A549 treated with Hydrocortisone at 1 μM for 4 hours (cell line): ENCODE data around the gene ARF5. TPM values are rescaled to one million over a fixed set of nuclear protein-coding genes. Genes with fewer than 3 reads are reported as not detected.

Source experiments
- total RNA-seq: library from RNA; stranded (reverse); fragments of 200-300 nt; extraction: Qiagen RNA extraction; gene quantifications from 5 replicates; pipeline ENCODE4 v1.2.3, GENCODE V29; 2022

ARF5 gene
- total RNA-seq = 149 to 181 TPM (median 164 TPM) in 5 replicates

DNA sequence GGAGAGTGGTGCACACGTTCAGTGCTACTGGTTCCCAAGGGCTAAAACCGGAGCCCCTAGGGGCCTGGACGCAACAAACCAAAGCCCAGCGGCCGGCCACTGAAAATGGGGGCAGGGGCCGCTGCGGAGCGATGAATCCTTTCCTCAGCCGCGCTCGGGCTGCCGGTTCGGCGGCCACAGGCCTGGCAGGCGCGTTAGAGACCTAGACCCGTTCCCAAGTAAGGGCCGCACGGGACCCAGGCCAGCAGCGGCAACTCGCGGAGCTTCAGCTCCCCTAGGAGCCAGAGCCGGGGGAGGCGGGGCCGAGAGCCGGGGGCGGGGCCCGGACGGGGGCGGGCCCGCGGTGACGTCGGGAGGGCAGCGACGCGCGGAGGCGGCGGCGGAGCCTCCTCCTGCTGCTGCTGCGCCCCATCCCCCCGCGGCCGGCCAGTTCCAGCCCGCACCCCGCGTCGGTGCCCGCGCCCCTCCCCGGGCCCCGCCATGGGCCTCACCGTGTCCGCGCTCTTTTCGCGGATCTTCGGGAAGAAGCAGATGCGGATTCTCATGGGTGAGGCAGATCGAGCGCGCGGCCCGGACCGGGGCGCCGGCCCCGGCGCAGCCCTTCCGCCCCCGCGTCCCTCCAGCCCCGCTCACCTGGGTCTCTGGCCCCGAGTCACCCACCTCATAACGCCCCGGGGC is at the start of gene ARF5:
TSS of gene ARF5 (plus strand) at position 393 of the 678 bp plus-strand sequence. CDS start at position 481, 88 bp downstream.

DNA sequence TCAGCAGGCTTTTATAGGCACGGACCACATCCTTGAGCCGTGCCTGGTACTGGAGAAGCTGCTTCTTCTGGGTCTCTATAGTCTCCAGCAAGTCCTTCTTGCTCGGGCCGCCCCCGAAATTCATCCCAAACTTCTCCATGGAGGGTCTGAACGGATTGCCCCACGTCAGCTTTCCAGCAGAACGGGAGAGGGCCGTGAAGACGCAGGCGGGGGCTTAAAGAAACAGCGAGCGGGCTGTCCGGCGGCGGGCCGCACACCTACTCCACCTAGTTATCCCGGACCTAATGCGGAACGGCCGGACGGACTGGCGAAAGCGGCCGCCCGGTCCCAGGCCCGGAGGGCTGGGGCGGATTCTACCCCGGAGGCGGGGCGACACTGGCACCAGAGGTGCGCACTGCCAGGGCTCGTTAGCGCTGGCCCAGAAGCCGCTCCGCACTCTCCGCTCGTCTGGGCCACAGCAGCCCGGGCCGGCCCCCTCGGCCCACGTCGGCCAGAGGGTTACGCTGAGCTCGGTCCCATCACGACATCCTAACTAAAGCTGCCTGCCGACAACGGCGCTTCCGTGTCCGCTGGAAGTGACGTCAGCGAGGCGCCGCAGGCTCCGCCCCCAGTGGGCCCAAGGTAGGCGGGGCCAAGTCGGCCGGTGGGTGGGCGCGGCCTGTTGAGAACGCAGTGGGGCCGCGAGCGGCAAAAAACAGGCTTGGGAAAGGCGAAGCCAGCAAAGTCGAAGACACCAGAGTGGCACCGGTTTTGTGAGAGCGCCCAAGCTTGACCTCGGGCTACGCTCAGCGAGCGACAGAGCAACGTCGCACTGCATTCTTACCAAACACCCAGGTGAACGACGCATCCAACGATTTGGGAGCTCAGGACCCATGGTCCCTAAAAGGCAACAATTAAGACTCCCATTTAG is 2.9 kb upstream of the ARF5 start, which contains the start of gene GCC1:
TSS of gene GCC1 (minus strand) at position 553 of the 910 bp plus-strand sequence. CDS start at position 139, 414 bp downstream.

DNA sequence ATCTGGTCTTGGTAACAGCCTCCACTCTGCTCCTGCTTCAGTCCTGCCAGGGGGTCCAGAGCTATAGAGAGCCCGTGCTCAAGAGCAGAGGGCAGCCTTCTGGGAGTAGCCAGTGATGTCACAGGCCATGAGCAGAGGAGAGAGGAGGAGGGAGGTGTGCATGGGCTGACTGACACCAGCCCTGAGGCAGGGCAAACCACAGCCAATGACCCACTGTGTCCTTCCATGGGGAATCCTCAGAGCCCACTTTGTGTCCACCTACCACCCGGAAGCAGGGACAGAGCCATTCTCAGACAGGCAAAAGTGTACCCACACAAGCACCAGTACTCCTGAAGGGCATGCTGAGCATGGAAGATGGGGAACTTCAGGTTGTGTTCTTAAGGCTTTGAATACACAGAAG is 29.8 kb downstream of the ARF5 start, which contains the start of gene PAX4:
TSS of gene PAX4 (minus strand) at position 101 of the 400 bp plus-strand sequence. CDS start 2,214 bp downstream, outside the sequence.

Other genes starting within 250 kb of the ARF5 start
- gene ZNF800, start 195.7 kb upstream of the ARF5 start, total RNA-seq = 8.4 to 12.9 TPM (median 11.1 TPM) in 5 replicates
- gene GCC1, start 2.8 kb upstream of the ARF5 start, total RNA-seq = 13.8 to 16.8 TPM (median 14.3 TPM) in 5 replicates
- gene FSCN3, start 5.3 kb downstream of the ARF5 start, total RNA-seq = 0.08 to 0.46 TPM (median 0.22 TPM) in 5 replicates
- not detected in 5 replicates for gene PAX4, start 29.7 kb downstream of the ARF5 start, total RNA-seq
- gene SND1, start 63.8 kb downstream of the ARF5 start, total RNA-seq = 97.7 to 121 TPM (median 102 TPM) in 5 replicates